Uterus (tissue), 4 donors: Measurements from ENCODE around the gene ARFIP2. TPM values are rescaled to one million over a fixed set of nuclear protein-coding genes. Genes with fewer than 3 reads are reported as not detected.

ENCODE experiments used
- DNase-seq, 2 donors: peaks; one replicate each; pipeline ENCODE4 v3.0.0-alpha.2; 2019 to 2020
- H3K27ac ChIP-seq, 2 donors: fragments of 200-600 bp; sonication (generic); 1 replicate in 1 of 2; 2 replicates in 1 of 2; pipeline ENCODE4 v1.5.1; 2016 to 2018
- H3K27me3 ChIP-seq, 2 donors: fragments of 200-600 bp; sonication (generic); one replicate each; pipeline ENCODE4 v1.5.1; 2018 to 2019; ENCODE audit warnings: control low read depth in 1 of 2
- H3K36me3 ChIP-seq, 2 donors: fragments of 200-600 bp; sonication (generic); one replicate each; pipeline ENCODE4 v1.5.1; 2019; ENCODE audit warnings: control low read depth in 1 of 2
- H3K4me1 ChIP-seq, 2 donors: fragments of 200-600 bp; sonication (generic); one replicate each; pipeline ENCODE4 v1.5.1; 2018 to 2019; ENCODE audit warnings: control low read depth in 1 of 2
- H3K4me3 ChIP-seq, 2 donors: fragments of 200-600 bp; sonication (generic); 1 replicate in 1 of 2; 2 replicates in 1 of 2; pipeline ENCODE4 v1.5.1; 2018 to 2019; ENCODE audit warnings: mild to moderate bottlenecking in 1 of 2
- H3K9me3 ChIP-seq, 2 donors: fragments of 200-600 bp; sonication (generic); one replicate each; pipeline ENCODE4 v1.5.1; 2019; ENCODE audit warnings: control low read depth in 1 of 2
- POLR2A ChIP-seq, 2 donors: fragments of 450-650 bp; IDR thresholded peaks; one replicate each; pipeline ENCODE4 v1.6.1; 2016; ENCODE audit warnings: antibody characterized with exemption in 2 of 2, mild to moderate bottlenecking in 1 of 2, moderate library complexity in 1 of 2
- intact Hi-C: fragments of 100-400 bp; cut with DNase I; formaldehyde crosslinking; loops from one replicate; pipeline ENCODE4 v1.15.1; 2023; ENCODE audit warnings: low total_unique reads
- total RNA-seq, 4 donors: library from RNA; depleted of rRNA in 3 of 4; stranded (reverse); fragments of >200 nt in 3 of 4; gene quantifications; one replicate each; pipeline versions ENCODE4 v1.1.0 to v1.2.4, GENCODE V29; 2014 to 2023
- TF ChIP-seq, protein P1 (sequence below), 4 experiments: fragments of 200-600 bp in 2 of 4; fragments of 450-650 bp in 2 of 4; sonication (generic) in 2 of 4; IDR thresholded peaks; one replicate each; pipeline ENCODE4 v1.5.1; 2016 to 2019; ENCODE audit warnings: antibody characterized with exemption in 4 of 4, mild to moderate bottlenecking in 2 of 4, moderate library complexity in 1 of 4
- donor health status: DM: yes; HTN: yes; CAD: no.

ARFIP2 gene
- total RNA-seq, 4 donors from 2014 or later, result 34.4 to 58.5 (median 51.8) TPM

DNA sequence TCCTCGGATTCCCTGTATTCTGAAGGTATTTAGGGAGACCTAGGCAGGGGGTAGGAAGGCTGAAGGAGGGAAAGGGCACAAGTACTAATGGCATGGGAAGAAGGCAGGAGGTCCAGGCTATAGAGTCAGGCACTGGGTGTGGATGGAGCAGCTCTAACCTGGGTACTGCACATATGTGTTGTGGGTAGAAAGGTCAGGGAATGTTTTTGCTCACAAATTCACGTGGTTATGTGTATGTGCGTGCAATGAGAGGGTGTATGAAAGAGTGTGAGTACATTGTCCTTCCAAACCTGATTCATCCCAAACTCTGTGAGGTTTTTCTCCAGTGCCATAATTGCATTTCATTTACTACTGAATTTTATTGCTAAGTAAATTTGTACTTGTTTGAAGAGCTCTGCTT lies 39.1 kb upstream of the ARFIP2 start:
- TF ChIP-seq, protein P1, sequence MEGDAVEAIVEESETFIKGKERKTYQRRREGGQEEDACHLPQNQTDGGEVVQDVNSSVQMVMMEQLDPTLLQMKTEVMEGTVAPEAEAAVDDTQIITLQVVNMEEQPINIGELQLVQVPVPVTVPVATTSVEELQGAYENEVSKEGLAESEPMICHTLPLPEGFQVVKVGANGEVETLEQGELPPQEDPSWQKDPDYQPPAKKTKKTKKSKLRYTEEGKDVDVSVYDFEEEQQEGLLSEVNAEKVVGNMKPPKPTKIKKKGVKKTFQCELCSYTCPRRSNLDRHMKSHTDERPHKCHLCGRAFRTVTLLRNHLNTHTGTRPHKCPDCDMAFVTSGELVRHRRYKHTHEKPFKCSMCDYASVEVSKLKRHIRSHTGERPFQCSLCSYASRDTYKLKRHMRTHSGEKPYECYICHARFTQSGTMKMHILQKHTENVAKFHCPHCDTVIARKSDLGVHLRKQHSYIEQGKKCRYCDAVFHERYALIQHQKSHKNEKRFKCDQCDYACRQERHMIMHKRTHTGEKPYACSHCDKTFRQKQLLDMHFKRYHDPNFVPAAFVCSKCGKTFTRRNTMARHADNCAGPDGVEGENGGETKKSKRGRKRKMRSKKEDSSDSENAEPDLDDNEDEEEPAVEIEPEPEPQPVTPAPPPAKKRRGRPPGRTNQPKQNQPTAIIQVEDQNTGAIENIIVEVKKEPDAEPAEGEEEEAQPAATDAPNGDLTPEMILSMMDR (IDR thresholded peaks at IDR 0.05), result no peak
- no peak for TF ChIP-seq POLR2A (IDR thresholded peaks at IDR 0.05)
- DNase-seq, result no peak
- Histone ChIP-seq H3K27ac (no peak overlapping the region), H3K4me1 (no peaks in the 10 kb centered on the region), H3K4me3 (no peak overlapping the region), H3K27me3 (no peaks in the 10 kb centered on the region), H3K36me3 (no peaks in the 10 kb centered on the region), H3K9me3 (no peaks in the 10 kb centered on the region)
- intact Hi-C loops, result no loop called here

DNA sequence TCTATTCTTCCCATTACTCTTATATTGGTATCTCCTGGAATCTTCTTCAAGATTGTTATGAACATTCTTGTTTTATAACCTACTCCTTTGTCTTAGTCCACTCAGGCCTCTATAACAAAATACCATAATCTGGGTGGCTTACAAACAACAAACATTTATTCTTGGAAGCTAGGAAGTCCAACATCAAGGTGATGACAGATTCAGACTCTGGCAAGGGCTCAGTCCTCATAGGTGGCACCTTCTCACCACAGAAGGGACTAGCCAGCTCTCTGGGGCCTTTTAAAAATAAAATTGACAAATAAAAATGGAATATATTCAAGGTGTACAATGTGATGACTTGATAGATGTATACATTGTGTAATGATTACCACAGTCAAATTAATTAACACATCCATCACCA lies 35.7 kb upstream of the ARFIP2 start:
- no peaks in the 10 kb centered on the region for H3K9me3 ChIP-seq
- H3K4me1 ChIP-seq, result no peaks in the 10 kb centered on the region
- no peak overlapping the region for H3K27ac ChIP-seq
- TF ChIP-seq, protein P1 (IDR thresholded peaks at IDR 0.05), result no peak
- no peak for TF ChIP-seq POLR2A (IDR thresholded peaks at IDR 0.05)
- intact Hi-C loops, result no loop called here
- DNase-seq, result no peak
- H3K36me3 ChIP-seq, result no peaks in the 10 kb centered on the region
- no peak overlapping the region for H3K4me3 ChIP-seq
- no peaks in the 10 kb centered on the region for H3K27me3 ChIP-seq

DNA sequence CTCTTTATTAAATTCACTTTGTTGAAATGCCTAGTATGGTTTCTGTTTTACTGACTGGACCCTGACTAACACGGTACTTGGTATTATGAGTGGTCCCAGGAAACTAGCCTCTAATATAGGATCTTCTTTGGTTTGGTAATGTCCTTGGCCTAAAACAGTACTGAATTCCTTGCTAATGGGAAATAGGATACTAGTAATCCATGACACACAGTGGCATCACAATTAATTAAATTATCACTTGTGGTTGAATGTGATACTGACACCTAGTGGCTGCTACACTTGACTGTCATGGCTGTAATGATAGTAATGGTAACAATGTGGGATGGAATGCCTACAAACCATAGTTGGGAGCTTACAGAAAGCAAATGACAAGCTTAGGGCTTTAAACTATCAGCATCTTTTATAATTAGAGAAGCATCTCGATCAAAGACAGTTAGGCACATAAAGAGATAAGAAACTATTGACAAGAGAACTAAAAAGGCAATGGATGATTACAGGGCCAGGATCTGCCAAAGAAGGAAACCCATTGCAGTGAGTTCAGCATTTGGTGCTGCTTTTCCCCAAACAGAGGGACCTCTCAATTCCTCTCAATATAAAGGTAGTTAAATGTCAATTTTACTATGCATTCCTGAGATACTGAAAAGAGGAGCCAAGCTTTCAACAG lies 24.6 kb upstream of the ARFIP2 start:
- H3K27ac ChIP-seq, result no peak overlapping the region
- H3K9me3 ChIP-seq, result no peaks in the 10 kb centered on the region
- H3K4me3 ChIP-seq, result no peak overlapping the region
- no peak for DNase-seq
- no peak for TF ChIP-seq POLR2A (IDR thresholded peaks at IDR 0.05)
- TF ChIP-seq, protein P1 (IDR thresholded peaks at IDR 0.05), result peak; percentile 53 to 70 (median 64)
- no peaks in the 10 kb centered on the region for H3K27me3 ChIP-seq
- intact Hi-C loops, result loop anchor here (10.0 kb wide), 1 partner anchor 61 kb away; the partner anchor contains the start of gene HPX
- H3K4me1 ChIP-seq, result no peaks in the 10 kb centered on the region
- H3K36me3 ChIP-seq, result no peaks in the 10 kb centered on the region

DNA sequence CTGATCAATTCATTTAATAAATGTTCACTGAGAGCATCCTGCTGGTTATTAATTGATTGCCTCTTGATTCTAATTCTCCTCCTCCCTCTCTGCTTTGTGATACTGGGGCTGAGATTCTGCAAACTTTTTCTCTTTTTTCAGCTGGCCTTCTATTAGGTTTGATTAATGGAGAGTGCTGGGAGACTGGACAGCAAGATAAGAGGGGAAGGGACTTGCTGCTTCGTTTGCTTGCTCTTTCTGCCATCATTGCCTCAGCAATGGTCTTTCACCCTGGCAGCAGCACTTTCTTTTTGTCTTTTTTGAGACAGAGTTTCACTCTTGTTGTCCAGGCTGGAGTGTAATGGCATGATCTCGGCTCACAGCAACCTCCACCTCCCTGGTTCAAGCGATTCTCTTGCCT lies 23.0 kb upstream of the ARFIP2 start:
- DNase-seq, result no peak
- H3K9me3 ChIP-seq, result no peaks in the 10 kb centered on the region
- H3K27ac ChIP-seq, result no peak overlapping the region
- intact Hi-C loops, result loop anchor here (10.0 kb wide), 1 partner anchor 59 kb away; the partner anchor contains the start of gene HPX
- no peaks in the 10 kb centered on the region for H3K27me3 ChIP-seq
- no peaks in the 10 kb centered on the region for H3K4me1 ChIP-seq
- H3K4me3 ChIP-seq, result no peak overlapping the region
- H3K36me3 ChIP-seq, result no peaks in the 10 kb centered on the region
- no peak for TF ChIP-seq POLR2A (IDR thresholded peaks at IDR 0.05)
- TF ChIP-seq, protein P1 (IDR thresholded peaks at IDR 0.05), result no peak

DNA sequence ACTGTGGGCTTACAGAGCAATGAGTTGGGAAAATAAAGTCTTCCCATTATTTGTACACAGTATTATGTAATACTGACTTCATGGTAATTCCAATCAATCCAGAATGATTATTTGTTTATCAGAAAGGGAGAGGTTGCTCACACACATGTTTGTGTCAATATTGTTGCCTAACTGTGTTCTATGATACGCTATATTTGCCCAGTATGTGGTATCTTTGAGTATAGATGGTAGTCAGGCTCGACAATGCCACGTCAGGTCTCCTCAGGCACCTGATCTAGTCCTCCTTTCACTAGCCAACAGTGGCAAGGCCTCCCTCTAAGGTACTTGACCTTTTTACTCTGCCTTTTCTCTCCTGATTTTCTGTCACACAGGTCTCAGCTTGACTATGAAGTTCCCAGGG lies 21.3 kb upstream of the ARFIP2 start:
- no peaks in the 10 kb centered on the region for H3K4me1 ChIP-seq
- no peak for TF ChIP-seq POLR2A (IDR thresholded peaks at IDR 0.05)
- TF ChIP-seq, protein P1 (IDR thresholded peaks at IDR 0.05), result no peak
- H3K9me3 ChIP-seq, result no peaks in the 10 kb centered on the region
- DNase-seq, result no peak
- intact Hi-C loops, result loop anchor here (10.0 kb wide), 1 partner anchor 58 kb away; the partner anchor contains the start of gene HPX
- no peaks in the 10 kb centered on the region for H3K27me3 ChIP-seq
- H3K27ac ChIP-seq, result no peak overlapping the region
- H3K36me3 ChIP-seq, result no peaks in the 10 kb centered on the region
- no peak overlapping the region for H3K4me3 ChIP-seq
